Suprapubic skin (tissue), 3 donors: Measurements from ENCODE around the gene IKZF2.

Source experiments
- CTCF ChIP-seq, 2 donors: fragments of 200-600 bp in 1 of 2; fragments of 450-650 bp in 1 of 2; sonication (generic) in 1 of 2; IDR thresholded peaks; one replicate each; pipeline ENCODE4 v1.5.1; 2016 to 2019; ENCODE audit warnings: antibody characterized with exemption in 2 of 2, mild to moderate bottlenecking in 1 of 2, moderate library complexity in 1 of 2
- POLR2AphosphoS5 ChIP-seq, 3 donors: sonication (generic); formaldehyde crosslinking; IDR thresholded peaks; one replicate each; pipeline ENCODE4 v1.6.1; 2017; ENCODE audit warnings: antibody characterized with exemption in 3 of 3

- TF ChIP-seq CTCF (IDR thresholded peaks at IDR 0.05) (no peak), POLR2AphosphoS5 (IDR thresholded peaks at IDR 0.05) (no peak)
Measured at GRCh38 chr2:213036836-213037235, 114.6 kb downstream of the IKZF2 start.
